ENCODE results near the gene MAP3K5.

MAP3K5 gene

GRCh38 chr6:136683209-136683941 is 108.9 kb downstream of the MAP3K5 start:
- DNase-seq (ENCODE audit: low spot score), result no peak

GRCh38 chr6:136682292-136682691 is 110.0 kb downstream of the MAP3K5 start:
- no peak for DNase-seq (ENCODE audit: low spot score)

- DNase-seq (ENCODE audit: low spot score), result no peak
Observed at GRCh38 chr6:136677822-136678221, 114.5 kb downstream of the MAP3K5 start.

DNA sequence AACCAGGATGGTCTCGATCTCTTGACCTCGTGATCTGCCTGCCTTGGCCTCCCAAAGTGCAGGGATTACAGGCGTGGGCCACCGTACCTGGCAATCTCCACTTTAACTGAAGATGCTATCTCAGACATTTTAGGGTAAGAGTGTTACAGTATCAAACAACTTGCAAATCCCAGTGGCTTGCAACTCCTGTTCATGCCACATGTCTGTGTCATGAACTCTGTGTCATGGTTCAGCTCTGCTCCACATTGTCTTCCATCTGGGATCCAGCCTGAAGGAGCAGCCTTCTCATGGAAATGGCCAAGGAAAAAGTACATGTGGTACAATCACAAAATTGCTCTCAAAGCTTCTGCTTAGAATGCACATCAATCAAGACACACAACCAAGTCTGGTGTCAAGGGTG is 114.9 kb downstream of the MAP3K5 start:
- no peak for DNase-seq (ENCODE audit: low spot score)

GRCh38 chr6:136676075-136676474 is 116.2 kb downstream of the MAP3K5 start:
- no peak for DNase-seq (ENCODE audit: low spot score)

GRCh38 chr6:136673571-136673970 is 118.7 kb downstream of the MAP3K5 start:
- DNase-seq (ENCODE audit: low spot score), result no peak

DNA sequence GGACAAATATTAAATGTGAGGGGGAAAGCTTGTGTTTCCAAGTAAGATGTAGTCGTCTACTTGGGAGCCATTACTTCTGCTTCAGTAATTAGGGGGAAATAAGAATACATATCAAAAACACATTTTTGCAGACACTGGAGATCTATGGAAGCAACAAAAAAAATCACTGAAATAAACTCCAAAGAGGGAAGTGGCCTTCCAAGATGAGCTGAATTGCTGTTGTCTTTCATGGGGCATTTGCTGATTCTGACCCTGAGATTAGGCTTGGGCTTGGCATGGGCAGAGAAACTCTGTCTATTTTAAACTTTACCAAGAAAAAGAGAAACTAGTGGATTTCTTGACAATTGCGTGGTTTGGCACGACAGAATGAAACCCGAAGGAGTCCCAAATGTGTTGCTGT is 120.1 kb downstream of the MAP3K5 start:
- no peak for DNase-seq (ENCODE audit: low spot score)

DNA sequence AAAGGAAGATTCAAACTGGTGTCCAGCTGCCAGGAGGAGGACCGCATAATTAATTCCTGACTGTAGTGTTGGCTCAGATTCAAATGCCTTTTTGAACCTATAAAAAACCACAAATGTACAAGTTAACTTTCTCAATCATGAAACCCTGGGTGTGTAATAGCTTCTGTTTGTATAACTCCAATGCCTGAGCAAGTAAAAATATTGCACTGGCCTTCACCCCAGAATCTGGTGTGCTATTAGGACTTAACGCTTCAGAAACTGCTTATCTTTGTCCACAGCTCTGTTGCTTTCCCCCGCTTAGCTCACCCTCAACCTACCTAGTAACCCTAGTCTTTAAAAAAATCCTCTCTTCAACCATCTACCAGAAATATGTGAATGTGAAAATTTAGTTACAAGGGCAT is 123.0 kb downstream of the MAP3K5 start:
- no peak for DNase-seq (ENCODE audit: low spot score)

DNA sequence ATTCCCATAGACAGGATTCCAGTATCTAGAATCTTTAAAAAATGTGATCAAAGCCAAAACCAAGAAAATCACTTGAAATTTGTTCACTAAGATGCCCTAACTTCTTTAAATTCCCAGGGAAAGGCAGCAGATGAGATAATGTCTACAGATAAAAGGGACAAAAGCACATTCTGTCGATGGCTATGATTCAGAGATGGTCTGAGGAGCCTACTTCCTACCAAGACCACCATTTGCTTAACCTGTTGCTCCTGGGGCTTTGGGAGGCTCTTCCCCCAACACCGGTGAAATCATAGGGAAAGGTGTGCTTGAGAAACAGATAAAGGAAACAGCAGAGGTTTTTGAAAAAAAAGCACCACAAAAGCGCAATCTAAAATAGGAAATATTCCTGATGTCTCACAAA is 123.7 kb downstream of the MAP3K5 start:
- no peak for DNase-seq (ENCODE audit: low spot score)

DNA sequence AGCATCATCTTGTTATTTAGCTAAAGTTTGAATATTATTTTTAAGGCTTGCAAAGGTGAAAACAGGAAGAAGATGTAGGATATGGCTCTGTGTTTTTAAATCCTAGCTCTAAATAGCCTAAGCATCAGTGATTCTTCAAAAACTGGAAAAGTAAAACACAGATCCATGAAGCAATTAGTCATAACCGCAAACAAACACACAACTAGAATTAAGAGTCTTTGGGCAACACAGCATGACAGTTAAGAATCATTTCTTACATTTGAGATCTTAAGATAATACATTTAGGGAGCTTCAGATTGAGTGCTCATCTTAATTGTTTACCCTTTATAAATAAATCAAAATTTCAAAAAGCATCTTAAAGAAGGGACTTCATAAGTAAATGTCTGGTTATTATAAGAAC is 126.2 kb downstream of the MAP3K5 start:
- DNase-seq (ENCODE audit: low spot score), result no peak

- no peak for DNase-seq (ENCODE audit: low spot score)
Observed at GRCh38 chr6:136662347-136663237, 129.7 kb downstream of the MAP3K5 start.

- DNase-seq (ENCODE audit: low spot score), result no peak
Observed at GRCh38 chr6:136660727-136661126, 131.6 kb downstream of the MAP3K5 start.

GRCh38 chr6:136659991-136660499 is 132.2 kb downstream of the MAP3K5 start:
- DNase-seq (ENCODE audit: low spot score), result no peak

- DNase-seq (ENCODE audit: low spot score), result no peak
Observed at GRCh38 chr6:136658711-136659110, 133.6 kb downstream of the MAP3K5 start.

GRCh38 chr6:136657666-136658065 is 134.6 kb downstream of the MAP3K5 start:
- DNase-seq (ENCODE audit: low spot score), result no peak

DNA sequence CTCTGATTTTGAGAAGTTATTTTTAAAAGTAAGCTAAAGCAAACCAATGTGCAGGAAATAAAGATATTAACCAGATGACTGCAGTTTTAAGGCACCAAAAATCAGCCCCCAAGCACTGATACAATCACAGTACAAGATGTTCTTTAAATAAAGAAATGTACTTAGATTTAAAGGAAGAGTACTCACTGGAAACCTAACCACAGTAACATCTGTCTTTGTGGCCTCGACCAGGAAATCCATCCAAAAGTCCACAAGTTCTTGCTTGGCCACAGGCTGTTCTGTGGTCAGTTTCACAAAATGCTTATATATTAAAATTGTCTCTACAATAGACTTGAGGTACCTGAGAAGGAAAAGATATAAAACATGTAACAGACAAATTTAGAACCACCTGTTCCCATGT is 136.2 kb downstream of the MAP3K5 start:
- no peak for DNase-seq (ENCODE audit: low spot score)

DNA sequence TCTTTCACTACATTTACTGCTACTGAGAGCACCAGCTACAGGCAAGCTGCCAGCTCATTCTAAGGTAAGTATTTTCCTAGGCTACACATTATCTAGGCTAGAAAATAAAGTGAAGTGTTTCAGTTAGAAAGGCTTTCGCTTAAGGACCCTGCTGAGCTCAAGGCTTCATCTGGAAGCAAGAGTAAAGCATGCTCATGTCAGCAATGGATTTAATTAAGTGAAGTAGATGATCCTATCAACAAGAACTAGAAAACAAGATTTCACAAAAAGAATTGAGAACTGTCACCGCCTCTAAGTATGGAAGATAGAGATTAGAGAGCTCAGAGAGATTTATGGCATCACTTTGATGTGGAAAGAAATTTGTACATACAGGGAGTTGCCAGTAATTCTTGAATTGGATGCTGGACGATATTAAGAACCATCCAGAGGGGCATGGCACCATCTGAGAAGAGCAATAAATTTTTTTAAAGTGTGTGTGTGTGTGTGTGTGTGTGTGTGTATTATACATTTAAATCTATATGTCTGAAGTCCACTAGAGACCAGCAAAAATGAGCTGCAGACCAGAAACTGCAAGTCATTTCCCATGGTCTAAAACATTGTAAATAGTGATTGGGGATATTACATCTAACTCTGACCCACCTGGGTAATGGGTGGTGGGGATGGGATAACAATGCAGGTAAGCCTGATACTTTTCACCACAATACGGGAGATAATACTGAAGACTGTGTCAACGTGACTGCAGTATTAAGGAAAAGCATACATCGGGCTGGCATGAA is 136.8 kb downstream of the MAP3K5 start:
- no peak for DNase-seq (ENCODE audit: low spot score)

DNA sequence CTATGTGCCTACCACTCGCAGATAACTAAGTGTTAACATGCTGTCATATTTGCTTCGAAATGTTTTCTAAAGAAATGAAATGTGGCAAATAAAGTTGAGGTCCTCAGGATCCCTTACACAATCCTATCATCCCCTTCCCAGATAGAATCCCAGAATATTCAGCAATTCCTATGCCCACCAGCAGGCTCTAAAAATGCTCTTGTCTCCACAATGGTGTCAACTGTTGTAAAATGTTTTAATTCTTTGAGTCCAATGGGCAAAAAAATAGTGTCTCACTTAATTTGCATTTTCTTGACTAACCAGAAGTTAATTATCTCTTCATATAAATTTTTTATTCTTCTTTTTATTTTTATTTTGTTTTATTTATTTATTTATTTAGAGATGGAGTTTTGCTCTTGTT is 138.2 kb downstream of the MAP3K5 start:
- DNase-seq (ENCODE audit: low spot score), result no peak

DNA sequence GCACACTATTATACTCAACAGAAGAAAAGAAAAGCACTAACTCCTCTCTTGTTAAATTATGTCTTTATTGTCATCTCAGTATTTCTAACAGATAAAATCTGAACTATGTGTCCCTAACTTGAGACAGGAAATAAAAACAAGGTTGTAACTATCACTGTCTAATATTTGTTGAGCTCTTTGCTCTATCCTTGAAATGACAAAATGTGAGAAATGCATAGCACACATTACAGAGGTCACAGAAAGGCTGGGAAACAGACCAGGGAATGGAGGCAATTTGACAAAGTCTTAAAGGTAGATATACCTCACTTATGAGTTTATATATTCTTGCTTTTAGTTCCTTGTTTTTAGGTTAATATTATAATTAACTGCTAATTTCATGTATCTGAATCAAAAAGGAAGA is 139.6 kb downstream of the MAP3K5 start:
- DNase-seq (ENCODE audit: low spot score), result no peak

- DNase-seq (ENCODE audit: low spot score), result no peak
Observed at GRCh38 chr6:136651982-136652381, 140.3 kb downstream of the MAP3K5 start.

DNA sequence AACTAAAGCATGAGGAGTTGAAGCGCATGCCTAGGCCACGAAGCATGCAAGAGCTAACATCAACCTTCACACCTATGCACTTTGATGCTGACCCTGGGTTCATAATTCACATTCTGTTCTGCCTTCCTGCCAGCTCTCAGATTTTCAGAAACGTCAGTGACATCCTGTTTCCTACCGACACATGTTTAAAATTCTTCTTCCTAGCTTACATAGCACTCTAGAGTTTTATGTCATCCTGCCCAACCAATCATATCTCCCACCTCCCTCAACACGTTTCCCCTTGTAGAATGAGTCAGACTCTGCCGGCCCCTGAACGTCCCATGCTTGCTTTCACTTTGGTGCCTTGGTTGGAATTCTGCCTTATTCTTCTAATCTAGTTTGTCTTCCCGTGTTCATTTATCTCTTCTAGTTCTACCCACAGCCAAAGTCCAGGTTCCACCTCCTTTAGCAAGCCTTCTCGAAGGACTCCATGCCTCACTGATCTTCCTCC is 144.9 kb downstream of the MAP3K5 start:
- no peak for DNase-seq (ENCODE audit: low spot score)

- DNase-seq (ENCODE audit: low spot score), result no peak
Observed at GRCh38 chr6:136646377-136646776, 145.9 kb downstream of the MAP3K5 start.
